Activated effector memory CD4-positive, alpha-beta T cell treated with Interleukin-2 at 50 U/mL for 16 hours (primary cell): ENCODE results near the gene TRPV2.

Experiments used
- DNase-seq: peaks from one replicate; pipeline ENCODE4 v3.0.0-alpha.2; 2020

Gene TRPV2

GRCh38 chr17:16406742-16407674, 8.4 kb upstream of the TRPV2 start:
- DNase-seq = no peak

- DNase-seq = no peak
Measured at GRCh38 chr17:16407911-16408588, 7.3 kb upstream of the TRPV2 start.

- no peak for DNase-seq
Measured at GRCh38 chr17:16417399-16417798, 2.0 kb downstream of the TRPV2 start.

DNA sequence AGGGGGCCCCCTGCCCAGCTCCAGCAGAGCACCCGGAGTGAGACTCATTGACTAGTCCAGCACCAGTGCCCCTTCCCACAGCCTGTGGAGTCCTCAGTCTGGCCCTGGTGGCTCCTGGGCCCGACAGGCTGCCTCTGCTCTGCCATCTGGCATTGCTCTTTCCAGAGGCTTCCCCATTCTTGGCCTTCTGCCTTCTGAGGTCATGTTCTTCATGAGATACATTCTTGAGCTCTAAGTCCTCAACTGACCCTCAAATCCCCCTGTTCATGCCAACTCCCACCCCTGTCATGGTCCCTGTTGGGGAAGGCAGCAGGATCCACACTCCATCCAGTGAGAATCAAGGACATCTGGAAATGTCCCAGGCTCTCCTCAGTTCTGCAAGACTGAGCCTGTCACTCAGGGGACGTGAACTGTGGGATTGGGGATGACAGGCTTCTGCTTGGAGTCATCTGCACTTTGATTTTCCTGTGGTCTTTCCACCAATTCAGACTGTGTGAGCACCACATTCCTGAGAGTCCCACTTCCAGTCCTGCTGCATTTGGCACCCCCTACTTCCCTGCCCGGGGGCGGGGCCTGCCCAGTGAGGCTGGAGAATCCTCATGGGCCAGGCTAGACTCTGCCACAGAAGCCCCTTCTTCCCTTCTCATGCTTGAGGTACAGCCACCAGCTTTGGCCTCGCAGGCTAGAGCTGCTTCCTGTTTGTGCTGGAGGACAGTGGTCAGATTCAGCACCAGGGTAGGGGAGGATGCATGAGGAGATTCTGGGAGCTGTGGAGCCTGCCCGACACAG, 2.7 kb downstream of the TRPV2 start:
- no peak for DNase-seq

DNA sequence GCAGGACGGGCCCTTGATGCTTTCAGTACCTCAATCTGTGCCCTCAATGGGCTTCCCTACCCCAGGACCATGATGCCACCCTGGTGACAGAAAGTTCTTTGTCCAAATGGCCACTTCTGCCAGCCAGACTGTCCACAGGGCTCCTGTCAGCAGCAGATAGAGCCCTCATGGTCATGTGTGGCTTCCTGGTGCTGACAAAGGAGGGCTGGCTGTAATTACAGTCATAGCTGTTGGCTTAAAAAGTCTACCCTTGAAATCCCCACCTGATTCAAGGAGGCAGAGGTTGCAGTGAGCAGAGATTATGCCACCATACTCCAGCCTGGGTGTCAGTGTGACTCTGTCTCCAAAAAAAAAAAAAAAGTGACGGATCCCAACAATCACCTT, 3.3 kb downstream of the TRPV2 start:
- no peak for DNase-seq

DNA sequence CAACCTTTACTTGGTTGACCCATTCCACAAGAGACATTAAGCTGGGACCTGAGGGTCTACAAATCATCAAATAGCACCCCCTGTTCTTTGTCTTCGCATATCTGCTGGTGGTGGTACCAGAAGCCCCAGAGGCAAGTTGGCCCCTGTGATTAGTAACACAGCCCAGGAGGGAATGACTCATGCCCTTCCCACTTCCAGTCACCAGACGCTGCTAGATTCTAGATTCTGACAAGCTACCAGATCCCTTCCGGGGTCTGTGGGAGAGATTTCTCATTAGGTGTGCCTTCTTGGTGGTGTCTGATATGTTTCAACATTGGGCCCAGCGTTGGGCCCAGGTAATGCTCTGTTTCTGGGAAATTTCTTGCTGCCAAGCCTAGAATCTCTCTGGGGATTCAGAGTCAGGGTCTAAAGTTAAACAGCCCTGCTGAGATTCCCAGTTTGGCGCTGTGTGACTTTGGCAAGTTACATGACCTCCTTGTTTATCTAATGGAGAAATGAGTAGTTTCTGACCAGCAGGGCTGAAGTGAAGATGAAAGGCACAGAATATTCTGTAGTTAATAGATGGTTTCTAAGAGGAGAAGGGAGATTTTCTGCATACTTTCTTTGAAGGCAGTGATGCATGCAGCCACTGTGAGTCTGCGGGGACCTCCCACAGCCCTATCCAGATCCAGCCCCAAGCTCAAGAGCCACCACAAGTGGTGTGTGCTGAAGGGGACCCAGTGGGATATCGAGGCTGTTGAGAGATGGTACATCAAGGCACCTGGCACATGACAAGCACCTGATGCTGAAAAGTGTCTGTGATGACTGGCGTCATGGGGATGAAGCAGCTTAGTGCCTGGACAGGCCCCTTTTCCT, 3.9 kb downstream of the TRPV2 start:
- peak; percentile 21 for DNase-seq

DNA sequence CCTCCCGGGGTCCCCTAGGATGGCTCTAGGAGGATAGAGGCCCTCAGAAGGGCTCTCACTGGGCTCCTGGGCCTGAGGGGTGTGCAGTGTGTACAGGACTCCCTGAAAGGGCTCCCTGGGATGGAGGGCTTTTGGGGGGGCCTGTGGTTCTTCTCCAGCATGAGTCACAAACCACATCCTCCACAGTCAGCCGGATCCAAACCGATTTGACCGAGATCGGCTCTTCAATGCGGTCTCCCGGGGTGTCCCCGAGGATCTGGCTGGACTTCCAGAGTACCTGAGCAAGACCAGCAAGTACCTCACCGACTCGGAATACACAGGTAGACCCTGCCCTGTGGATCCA, 4.5 kb downstream of the TRPV2 start:
- DNase-seq = peak; percentile 39

DNA sequence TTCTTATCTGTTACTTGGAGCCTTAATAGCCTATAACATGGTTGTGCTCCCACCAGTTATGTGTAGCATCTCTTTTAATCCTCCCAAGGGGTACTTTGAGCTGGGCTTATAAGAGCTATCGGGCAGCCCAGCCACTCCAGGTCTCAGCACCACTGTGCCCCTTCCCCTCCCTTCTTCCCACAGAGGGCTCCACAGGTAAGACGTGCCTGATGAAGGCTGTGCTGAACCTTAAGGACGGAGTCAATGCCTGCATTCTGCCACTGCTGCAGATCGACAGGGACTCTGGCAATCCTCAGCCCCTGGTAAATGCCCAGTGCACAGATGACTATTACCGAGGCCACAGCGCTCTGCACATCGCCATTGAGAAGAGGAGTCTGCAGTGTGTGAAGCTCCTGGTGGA, 7.0 kb downstream of the TRPV2 start:
- DNase-seq = no peak

- no peak for DNase-seq
Measured at GRCh38 chr17:16423226-16423872, 8.0 kb downstream of the TRPV2 start.

DNA sequence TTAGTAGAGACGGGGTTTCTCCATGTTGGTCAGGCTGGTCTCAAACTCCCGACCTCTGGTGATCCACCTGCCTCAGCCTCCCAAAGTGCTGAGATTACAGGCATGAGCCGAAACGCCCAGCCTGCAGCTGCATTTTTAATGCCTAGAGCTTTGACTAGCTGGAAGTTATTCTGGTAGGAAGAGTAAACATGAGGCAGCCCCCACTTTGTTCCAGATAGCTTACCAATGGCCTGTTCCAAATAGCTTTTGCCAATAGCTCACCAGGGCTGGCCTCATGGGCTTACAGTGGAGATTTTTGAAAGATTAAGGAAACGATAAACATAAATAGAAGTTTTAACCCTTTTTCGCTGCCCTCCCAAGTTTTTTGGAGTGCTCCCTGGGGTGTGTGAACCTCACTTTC, 9.8 kb downstream of the TRPV2 start:
- DNase-seq = no peak

- DNase-seq = no peak
Measured at GRCh38 chr17:16425698-16426659, 10.6 kb downstream of the TRPV2 start.

DNA sequence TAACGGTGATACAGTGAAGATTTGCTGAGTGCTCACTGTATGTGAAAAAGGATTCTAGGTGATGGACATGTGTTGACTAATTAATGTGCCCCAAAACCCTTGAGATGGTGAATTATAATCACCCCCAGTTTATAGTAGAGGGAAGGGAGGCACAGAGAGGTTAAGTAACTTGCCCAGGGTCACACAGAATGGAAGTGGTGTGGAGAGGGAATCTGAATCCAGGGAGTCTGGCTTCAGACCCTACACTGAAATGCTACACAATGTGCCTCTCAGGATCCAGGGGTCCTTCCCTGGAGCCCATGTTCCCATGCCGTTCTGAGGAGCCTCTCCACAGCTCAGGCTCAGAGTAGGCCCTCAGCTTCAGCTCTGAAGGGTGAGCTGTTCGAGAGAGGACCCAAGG, 11.6 kb downstream of the TRPV2 start:
- DNase-seq = no peak

- no peak for DNase-seq
Measured at GRCh38 chr17:16428098-16428882, 12.9 kb downstream of the TRPV2 start.

- no peak for DNase-seq
Measured at GRCh38 chr17:16429083-16429482, 13.7 kb downstream of the TRPV2 start.

DNA sequence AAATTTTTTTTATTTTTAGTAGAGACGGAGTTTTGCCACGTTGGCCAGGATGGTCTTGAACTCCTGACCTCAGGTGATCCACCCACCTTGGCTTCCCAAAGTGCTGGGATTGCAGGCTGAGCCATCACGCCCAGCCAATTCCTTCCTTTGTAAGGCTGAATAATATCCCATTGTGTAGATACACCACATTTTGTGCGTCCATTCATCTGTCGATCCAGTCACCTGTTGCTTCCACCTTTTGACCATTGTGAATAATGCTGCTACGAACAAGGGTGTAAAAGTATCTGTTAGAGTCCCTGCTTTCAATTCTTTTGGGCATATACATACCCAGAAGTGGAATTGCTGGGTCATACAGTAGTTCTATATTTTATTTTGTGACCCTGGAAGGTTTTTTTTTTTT, 15.3 kb downstream of the TRPV2 start:
- DNase-seq = no peak

- DNase-seq = no peak
Measured at GRCh38 chr17:16432017-16432416, 16.6 kb downstream of the TRPV2 start.

DNA sequence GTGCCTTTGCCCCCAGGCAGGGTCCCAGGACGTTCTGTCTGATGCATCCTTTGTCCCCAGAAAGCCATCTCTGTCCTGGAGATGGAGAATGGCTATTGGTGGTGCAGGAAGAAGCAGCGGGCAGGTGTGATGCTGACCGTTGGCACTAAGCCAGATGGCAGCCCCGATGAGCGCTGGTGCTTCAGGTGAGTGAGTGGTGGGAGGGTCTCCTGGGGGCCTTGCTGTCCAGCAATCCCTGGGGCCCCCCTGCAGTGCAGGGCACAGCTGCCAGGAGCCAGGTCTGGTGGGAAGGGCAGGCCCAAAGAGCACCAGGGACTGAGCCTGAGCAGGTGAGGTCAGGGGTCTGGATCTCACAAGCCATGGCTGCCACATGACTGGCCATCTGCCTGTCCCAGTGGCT, 18.1 kb downstream of the TRPV2 start:
- no peak for DNase-seq

GRCh38 chr17:16434662-16435061, 19.3 kb downstream of the TRPV2 start:
- DNase-seq = no peak

DNA sequence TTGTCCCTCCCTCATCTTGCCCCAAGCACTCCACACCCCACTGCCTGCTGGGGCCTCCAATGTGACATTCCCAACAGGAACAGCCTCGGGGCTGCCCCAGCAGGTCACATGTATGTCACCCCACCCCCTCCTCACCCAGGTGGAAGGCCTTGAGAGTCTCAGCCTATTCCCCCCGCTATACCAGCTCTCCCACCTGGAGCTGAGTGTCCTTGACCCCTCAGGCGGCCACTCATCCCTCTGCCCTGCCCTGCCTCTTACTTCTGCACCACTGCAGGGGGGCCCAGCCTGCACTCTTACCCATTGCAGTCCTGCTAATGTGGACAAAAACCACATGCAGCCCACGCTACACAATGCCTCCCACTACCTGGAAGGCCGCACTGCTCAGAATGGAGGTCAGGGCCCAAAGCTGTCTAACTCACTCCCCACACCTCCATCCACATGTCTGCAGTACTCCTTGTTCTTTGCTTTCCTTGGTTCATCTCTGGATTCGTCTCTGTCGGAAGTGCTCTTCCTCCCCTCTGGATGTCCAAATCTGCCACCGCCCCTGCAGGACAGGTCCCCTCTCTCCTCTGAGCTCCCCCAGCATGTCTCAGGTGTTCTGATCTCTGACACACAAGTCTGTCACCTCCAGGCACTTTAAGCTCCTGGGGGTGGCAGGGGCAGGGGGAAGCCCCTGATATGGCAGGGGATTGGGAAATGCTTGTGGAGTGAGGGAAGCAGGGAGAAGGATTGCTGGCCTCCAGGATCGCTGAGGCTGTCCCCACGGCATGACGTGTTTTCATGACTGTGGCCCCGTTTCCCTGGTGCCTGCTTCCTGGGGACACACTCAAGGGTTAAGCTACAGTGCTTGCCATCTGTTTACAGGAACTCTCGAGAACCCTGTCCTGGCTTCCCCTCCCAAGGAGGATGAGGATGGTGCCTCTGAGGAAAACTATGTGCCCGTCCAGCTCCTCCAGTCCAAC, 20.8 kb downstream of the TRPV2 start:
- DNase-seq = no peak
